Fibroblast of villous mesenchyme (primary cell): Measurements from ENCODE around the gene NCOR2. TPM values are rescaled to one million over a fixed set of nuclear protein-coding genes. Genes with fewer than 3 reads are reported as not detected.

Experiments
- DNase-seq: peaks from one replicate; pipeline ENCODE4 v3.0.0-alpha.2; 2010; ENCODE audit warnings: low read depth
- H3K4me3 ChIP-seq: 2 replicates; pipeline ENCODE4 v1.5.1; 2011; ENCODE audit warnings: low read depth, mild to moderate bottlenecking, low read length
- CTCF ChIP-seq: IDR thresholded peaks from 2 replicates; pipeline ENCODE4 v1.5.1; 2012; ENCODE audit warnings: low read depth, mild to moderate bottlenecking, low read length; ENCODE audit not compliant: insufficient read depth
- total RNA-seq: library from RNA; depleted of rRNA; stranded (reverse); fragments of >200 nt; gene quantifications from 2 replicates; pipeline ENCODE4 v1.2.3, GENCODE V29; 2012

NCOR2 gene
- total RNA-seq, 1 donor, result 86.8 TPM

DNA sequence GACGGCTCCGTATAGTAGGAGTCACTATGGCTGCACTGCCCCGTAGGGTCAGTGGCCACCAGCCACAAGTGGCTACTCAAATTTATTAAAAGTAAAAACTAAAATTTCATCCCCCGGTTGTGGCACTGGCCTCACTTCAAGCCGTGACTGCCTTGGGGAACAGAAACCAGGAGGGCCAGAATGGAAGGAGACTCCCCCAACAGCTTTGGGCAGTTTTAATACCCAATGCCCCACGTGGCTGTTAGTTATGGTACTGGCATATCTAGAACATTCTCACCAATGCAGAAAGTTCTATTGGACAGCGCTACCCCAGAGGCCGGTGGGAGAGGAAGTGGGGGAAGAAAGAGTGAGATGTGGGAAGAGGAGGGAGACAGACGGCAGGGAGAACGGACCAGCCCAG, 6.2 kb downstream of the NCOR2 start:
- no peak for DNase-seq
- H3K4me3 ChIP-seq, result no peak overlapping the region
- TF ChIP-seq CTCF, result no peak

DNA sequence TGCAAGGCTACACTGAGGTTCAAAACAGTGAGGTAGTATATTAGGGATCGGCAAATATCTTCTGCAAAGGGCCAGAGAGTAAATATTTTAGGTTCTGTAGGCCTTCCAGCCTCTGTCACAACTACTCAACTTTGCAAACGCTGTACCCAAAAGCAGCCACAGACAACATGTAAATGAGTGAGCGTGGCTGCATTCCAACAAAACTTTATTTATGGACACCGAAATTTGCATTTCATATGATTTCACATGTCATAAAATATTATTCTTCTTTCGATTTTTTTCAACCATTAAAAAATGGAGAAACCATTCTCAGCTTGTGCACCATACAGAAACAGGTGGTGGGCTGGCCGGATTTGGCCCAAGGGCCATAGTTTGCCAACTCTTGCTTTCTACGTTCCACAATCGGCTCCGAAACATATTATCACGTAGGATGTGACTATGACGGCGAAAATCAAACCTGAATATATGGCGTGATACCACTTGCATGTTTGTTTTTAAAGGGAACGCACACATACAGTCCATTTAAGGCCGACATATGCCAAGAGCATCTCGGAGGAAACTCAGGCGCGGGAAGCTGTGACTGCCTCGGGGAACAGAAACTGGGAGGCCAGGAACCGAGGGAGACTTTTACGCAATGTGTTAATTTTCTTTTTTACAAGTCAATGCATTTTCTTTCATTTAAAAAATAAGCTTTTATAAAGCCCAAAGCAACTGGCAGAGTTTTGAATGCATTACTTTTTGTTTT, 7.1 kb downstream of the NCOR2 start:
- H3K4me3 ChIP-seq, result no peak overlapping the region
- DNase-seq, result no peak
- no peak for TF ChIP-seq CTCF

DNA sequence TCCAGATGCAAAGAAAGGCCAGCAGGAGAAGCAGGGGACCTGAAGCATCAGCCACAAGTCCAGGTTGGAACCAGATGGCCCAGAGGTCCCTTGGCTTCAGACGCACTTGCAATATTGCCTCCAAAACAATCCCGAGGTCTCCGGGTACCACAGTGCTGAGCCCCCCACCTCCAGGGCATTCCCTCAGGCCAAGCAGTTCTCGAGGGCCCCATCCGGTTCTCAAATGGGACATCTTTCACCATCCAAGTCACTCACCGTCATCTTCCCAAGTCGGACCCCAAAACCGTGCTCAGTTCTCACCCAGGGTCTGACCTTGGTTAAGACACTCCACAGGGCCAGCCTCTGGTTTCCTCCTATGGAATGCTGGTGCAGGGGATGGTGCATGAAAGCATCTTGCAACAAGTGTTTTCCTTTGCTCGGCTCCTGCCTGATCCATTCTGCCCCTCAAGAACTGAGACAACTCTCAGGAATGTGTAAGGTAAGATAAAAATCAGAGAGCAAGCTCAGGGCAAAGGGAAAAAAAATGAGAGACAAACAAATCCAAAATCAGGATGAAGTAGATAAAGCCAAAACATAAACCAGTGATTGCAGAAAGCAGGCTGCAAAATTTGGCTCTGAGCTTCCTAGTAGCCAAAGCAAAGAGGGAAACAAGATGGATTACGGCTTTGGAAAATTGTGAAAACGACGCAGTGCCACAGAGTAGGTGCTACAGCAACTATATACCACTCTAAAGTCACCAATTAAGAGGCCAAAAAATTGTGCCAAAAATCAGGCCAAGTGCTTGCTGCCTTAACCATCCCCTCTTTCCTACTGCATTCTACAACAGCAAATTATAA, 8.0 kb downstream of the NCOR2 start:
- TF ChIP-seq CTCF, result no peak
- DNase-seq, result no peak
- H3K4me3 ChIP-seq, result no peak overlapping the region

- H3K4me3 ChIP-seq, result no peak overlapping the region
- DNase-seq, result no peak
- TF ChIP-seq CTCF, result no peak
These were observed 9.1 kb downstream of the NCOR2 start for GRCh38 chr12:124558313-124558712.

- TF ChIP-seq CTCF, result no peak
- no peak for DNase-seq
- H3K4me3 ChIP-seq, result no peak overlapping the region
These were observed 9.7 kb downstream of the NCOR2 start for GRCh38 chr12:124557518-124558223.

DNA sequence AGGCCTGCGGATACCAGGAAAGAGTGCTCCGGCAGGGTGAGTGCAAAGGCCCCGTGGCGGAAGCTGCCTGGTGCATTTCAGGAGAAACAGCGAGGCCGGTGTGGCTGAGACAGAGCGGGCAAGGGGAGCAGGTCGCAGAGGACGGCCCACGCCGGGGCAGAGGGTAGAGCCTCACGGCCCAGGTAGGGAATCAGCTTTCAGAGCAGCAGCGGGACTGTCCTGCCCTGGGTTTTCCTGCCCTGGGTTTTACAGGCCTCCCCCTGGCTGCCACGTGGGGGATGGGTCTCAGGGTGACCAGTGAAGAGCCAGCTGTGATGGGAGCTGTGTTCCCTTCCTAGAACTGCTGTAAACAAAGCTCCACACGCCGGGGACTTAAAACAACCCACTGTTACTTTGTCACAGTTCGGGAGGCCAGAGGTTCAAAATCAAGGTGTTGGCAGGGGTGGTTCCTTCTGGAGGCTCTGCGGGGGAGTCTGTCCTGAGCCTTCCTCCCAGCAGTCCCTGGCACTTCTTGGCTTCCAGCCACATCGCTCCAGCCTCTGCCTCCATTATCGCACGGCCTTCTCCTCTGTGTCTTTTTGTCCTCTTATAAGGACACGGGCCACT, 10.4 kb downstream of the NCOR2 start:
- peak; percentile 58 for DNase-seq
- H3K4me3 ChIP-seq, result no peak overlapping the region
- peak; percentile 14 for TF ChIP-seq CTCF
